Keratinocyte (primary cell): ENCODE data around the gene SAMD4B.

Source experiments
- CTCF ChIP-seq, 3 experiments: IDR thresholded peaks in 1 of 3; conservative IDR thresholded peaks in 1 of 3; optimal IDR thresholded peaks in 1 of 3; 2 replicates in 2 of 3; 3 replicates in 1 of 3; pipeline versions ENCODE3 to v1.5.1; 2011; ENCODE audit warnings: low read length in 3 of 3, mild to moderate bottlenecking in 3 of 3, moderate library complexity in 2 of 3, control low read depth in 1 of 3, inconsistent platforms in 1 of 3; ENCODE audit not compliant: insufficient read depth in 2 of 3; ENCODE audit errors: extremely low read depth in 1 of 3
- EZH2 ChIP-seq: IDR thresholded peaks from one replicate; pipeline ENCODE4 v1.6.1; 2012; ENCODE audit warnings: inconsistent platforms, mild to moderate bottlenecking, low read length, moderate library complexity

GRCh38 chr19:39321832-39322176, 20.4 kb upstream of the SAMD4B start:
- no peak for TF ChIP-seq CTCF (optimal IDR thresholded peaks at IDR 0.05 in 1 of 3, IDR thresholded peaks at IDR 0.05 in 1 of 3, conservative IDR thresholded peaks at IDR 0.05 in 1 of 3; ENCODE audit: extremely low read depth in 1 of 3, insufficient read depth in 2 of 3, low read length in 3 of 3)
- no peak for TF ChIP-seq EZH2
